Measurements from ENCODE around the gene RFTN1. TPM values are rescaled to one million over a fixed set of nuclear protein-coding genes. Genes with fewer than 3 reads are reported as not detected.

Gene RFTN1
- total and polyA plus RNA-seq, 2 donors (not counting 3 experiments of a cell fraction or from before 2014, with no cell fraction given): 40.3 to 43.3 TPM

GRCh38 chr3:16470590-16470989, 42.9 kb downstream of the RFTN1 start:
- Histone ChIP-seq H3K9me3 (replicated peaks; ENCODE audit: control insufficient read depth, insufficient read depth, low read length) (no peaks in the 10 kb centered on the region), H3K36me3 (ENCODE audit: control insufficient read depth in 2 of 2, extremely low read depth in 1 of 2, insufficient read depth in 2 of 2, low read length in 2 of 2) (no peaks in the 10 kb centered on the region), H3K27ac (ENCODE audit: insufficient read depth, low read depth, low read length) (no peak overlapping the region), H2AFZ (ENCODE audit: low read depth, low read length) (no peak overlapping the region), H3K79me2 (ENCODE audit: control insufficient read depth, insufficient read depth, low read length) (peaks cover 4% of the 10 kb centered on the region), H3K4me3 (replicated peaks in 1 of 3; ENCODE audit: insufficient read depth in 1 of 3, low read depth in 1 of 3, low read length in 3 of 3) (no peak overlapping the region), H3K4me1 (ENCODE audit: control insufficient read depth, extremely low read depth, insufficient read depth, low read length) (peaks cover 35% of the 10 kb centered on the region), H4K20me1 (replicated peaks; ENCODE audit: control insufficient read depth, extremely low read depth, insufficient read depth, low read length) (no peaks in the 10 kb centered on the region), H3K9ac (replicated peaks; ENCODE audit: extremely low read depth, insufficient read depth, low read length) (no peak overlapping the region), H3K9me1 (replicated peaks; ENCODE audit: control insufficient read depth, extremely low read depth, insufficient read depth, low read length) (no peaks in the 10 kb centered on the region), H3K4me2 (ENCODE audit: insufficient read depth, low read length) (no peak overlapping the region), H3K27me3 (ENCODE audit: control insufficient read depth in 2 of 2, insufficient read depth in 2 of 2, low read length in 2 of 2) (no peaks in the 10 kb centered on the region)
- FAIRE-seq (no peak), DNase-seq (ENCODE audit: low read depth, low spot score) (no peak)
- ChIA-PET CTCF (interaction anchor here (2.1 kb wide), 1 partner anchor 41 kb away, joined by 5 read pairs; no protein-coding TSS in a partner anchor), POLR2A (no interaction called here)
- BruUV-seq (replicated peaks): no TSS peak
- dilution Hi-C loops (cut with MboI; ENCODE audit: extremely low pct_ligation_motif_present, low sequenced_read_pairs): no loop called here
- intact Hi-C loops (cut with micrococcal nuclease): no loop called here
- TF ChIP-seq GATA2 (IDR thresholded peaks at IDR 0.05; ENCODE audit: insufficient read depth, insufficient read length, low read depth, low read length) (no peak), MYC (IDR thresholded peaks at IDR 0.05; ENCODE audit: low read depth, low read length) (no peak), MAX (IDR thresholded peaks at IDR 0.05; ENCODE audit: insufficient read depth, insufficient read length) (no peak), POLR2AphosphoS5 (IDR thresholded peaks at IDR 0.05; ENCODE audit: insufficient read depth, low read depth, low read length) (no peak), JUN (IDR thresholded peaks at IDR 0.05; ENCODE audit: borderline replicate concordance, insufficient read depth, insufficient read length, low read depth) (no peak), FOS (IDR thresholded peaks at IDR 0.05; ENCODE audit: borderline replicate concordance, insufficient read depth, low read length) (no peak), EZH2 (IDR thresholded peaks at IDR 0.05; ENCODE audit: borderline replicate concordance, low read depth, low read length, severe bottlenecking) (no peak), POLR2A (IDR thresholded peaks at IDR 0.05; ENCODE audit: low read depth, low read length) (no peak)
